ENCODE measurements around the gene NDFIP2.

NDFIP2 gene

DNA sequence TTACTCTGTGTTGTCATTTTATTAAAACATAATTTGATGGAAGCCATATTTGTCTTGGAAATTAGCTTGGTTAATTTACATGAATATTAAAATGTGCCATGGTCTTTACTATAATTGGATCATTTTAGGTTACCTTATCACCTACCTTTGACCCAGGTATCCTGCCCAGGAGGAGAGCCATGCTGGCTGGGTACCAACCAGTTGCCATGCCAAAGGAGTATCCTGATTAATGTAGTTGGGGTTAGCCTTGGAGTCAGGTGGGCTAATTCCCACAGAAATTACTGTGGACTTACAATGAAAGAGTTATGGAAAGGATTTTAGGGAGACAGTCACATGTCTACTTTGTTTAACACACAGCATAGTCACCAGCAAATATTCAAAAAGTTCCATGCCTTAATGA, 32.0 kb downstream of the NDFIP2 start:
- no peaks in the 10 kb centered on the region for H3K4me1 ChIP-seq (ENCODE audit: control insufficient read depth in 1 of 2, insufficient read depth in 1 of 2, low read depth in 1 of 2, low read length in 1 of 2)
- H3K27me3 ChIP-seq = peaks cover 6% of the 10 kb centered on the region
- H3K36me3 ChIP-seq = no peaks in the 10 kb centered on the region
- TF ChIP-seq, protein P1, sequence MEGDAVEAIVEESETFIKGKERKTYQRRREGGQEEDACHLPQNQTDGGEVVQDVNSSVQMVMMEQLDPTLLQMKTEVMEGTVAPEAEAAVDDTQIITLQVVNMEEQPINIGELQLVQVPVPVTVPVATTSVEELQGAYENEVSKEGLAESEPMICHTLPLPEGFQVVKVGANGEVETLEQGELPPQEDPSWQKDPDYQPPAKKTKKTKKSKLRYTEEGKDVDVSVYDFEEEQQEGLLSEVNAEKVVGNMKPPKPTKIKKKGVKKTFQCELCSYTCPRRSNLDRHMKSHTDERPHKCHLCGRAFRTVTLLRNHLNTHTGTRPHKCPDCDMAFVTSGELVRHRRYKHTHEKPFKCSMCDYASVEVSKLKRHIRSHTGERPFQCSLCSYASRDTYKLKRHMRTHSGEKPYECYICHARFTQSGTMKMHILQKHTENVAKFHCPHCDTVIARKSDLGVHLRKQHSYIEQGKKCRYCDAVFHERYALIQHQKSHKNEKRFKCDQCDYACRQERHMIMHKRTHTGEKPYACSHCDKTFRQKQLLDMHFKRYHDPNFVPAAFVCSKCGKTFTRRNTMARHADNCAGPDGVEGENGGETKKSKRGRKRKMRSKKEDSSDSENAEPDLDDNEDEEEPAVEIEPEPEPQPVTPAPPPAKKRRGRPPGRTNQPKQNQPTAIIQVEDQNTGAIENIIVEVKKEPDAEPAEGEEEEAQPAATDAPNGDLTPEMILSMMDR (IDR thresholded peaks at IDR 0.05) = no peak
- H3K9me3 ChIP-seq = no peaks in the 10 kb centered on the region
- no peak overlapping the region for H3K4me3 ChIP-seq (ENCODE audit: low read depth in 1 of 2, low read length in 1 of 2)
- no peak overlapping the region for H3K27ac ChIP-seq

DNA sequence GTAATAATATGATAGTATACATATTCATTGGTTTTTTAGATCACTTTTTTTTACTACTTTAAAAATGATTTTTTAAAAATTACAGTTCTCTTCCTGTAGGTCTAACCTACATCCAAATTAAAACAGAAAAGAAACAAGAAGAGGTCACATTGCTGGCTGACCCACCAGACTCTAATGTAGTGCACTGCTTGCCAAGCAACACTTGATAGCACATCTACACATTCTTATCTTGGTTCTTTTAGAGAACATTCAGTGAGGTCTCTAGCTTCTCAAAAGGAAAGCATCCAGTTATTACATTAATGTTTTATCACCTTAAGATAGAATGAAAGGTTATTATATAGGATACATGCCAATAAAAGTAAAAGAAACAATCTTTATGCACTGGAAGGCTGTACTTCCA, 35.6 kb downstream of the NDFIP2 start:
- TF ChIP-seq, protein P1 (IDR thresholded peaks at IDR 0.05) = no peak
- Histone ChIP-seq H3K27ac (no peak overlapping the region), H3K4me1 (ENCODE audit: control insufficient read depth in 1 of 2, insufficient read depth in 1 of 2, low read depth in 1 of 2, low read length in 1 of 2) (no peaks in the 10 kb centered on the region), H3K36me3 (no peaks in the 10 kb centered on the region), H3K27me3 (peaks cover 6% of the 10 kb centered on the region), H3K9me3 (no peaks in the 10 kb centered on the region), H3K4me3 (ENCODE audit: low read depth in 1 of 2, low read length in 1 of 2) (no peak overlapping the region)

- Histone ChIP-seq H3K4me3 (ENCODE audit: low read depth in 1 of 2, low read length in 1 of 2) (no peak overlapping the region), H3K9me3 (no peaks in the 10 kb centered on the region), H3K27me3 (peaks cover 6% of the 10 kb centered on the region), H3K27ac (no peak overlapping the region), H3K4me1 (ENCODE audit: control insufficient read depth in 1 of 2, insufficient read depth in 1 of 2, low read depth in 1 of 2, low read length in 1 of 2) (no peaks in the 10 kb centered on the region), H3K36me3 (no peaks in the 10 kb centered on the region)
- TF ChIP-seq, protein P1 (IDR thresholded peaks at IDR 0.05) = no peak
Observed at GRCh38 chr13:79519255-79519654, 38.3 kb downstream of the NDFIP2 start.

DNA sequence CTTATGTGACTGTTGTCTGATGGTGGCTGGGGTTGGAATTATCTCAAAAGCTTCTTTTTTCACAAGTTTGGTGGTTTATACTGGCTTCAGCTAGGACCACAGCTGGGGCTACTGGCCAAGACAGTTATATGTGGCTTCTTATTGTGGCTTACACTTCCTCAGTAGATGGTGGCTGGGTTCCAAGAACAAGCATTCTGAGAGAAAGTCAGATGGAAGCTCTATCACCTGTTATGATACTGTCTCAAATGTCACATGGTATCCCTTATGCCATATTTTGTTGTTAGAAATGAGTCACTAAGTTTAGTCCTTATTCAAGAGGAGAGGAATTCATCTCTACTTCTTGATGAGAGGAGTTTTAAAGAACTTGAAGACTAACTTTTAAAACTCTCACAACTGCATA, 41.6 kb downstream of the NDFIP2 start:
- H3K9me3 ChIP-seq = no peaks in the 10 kb centered on the region
- no peaks in the 10 kb centered on the region for H3K4me1 ChIP-seq (ENCODE audit: control insufficient read depth in 1 of 2, insufficient read depth in 1 of 2, low read depth in 1 of 2, low read length in 1 of 2)
- no peak overlapping the region for H3K27ac ChIP-seq
- TF ChIP-seq, protein P1 (IDR thresholded peaks at IDR 0.05) = no peak
- no peak overlapping the region for H3K4me3 ChIP-seq (ENCODE audit: low read depth in 1 of 2, low read length in 1 of 2)
- H3K36me3 ChIP-seq = no peaks in the 10 kb centered on the region
- no peaks in the 10 kb centered on the region for H3K27me3 ChIP-seq

GRCh38 chr13:79525064-79525857, 44.3 kb downstream of the NDFIP2 start:
- Histone ChIP-seq H3K27ac (no peak overlapping the region), H3K9me3 (no peaks in the 10 kb centered on the region), H3K36me3 (no peaks in the 10 kb centered on the region), H3K4me3 (ENCODE audit: low read depth in 1 of 2, low read length in 1 of 2) (no peak overlapping the region), H3K27me3 (no peaks in the 10 kb centered on the region), H3K4me1 (ENCODE audit: control insufficient read depth in 1 of 2, insufficient read depth in 1 of 2, low read depth in 1 of 2, low read length in 1 of 2) (no peaks in the 10 kb centered on the region)
- TF ChIP-seq, protein P1 (IDR thresholded peaks at IDR 0.05) = no peak

Measured in neutrophil (primary cell).